NT2/D1 (cell line): ENCODE results near the gene FRMD8.

Source experiments
- YY1 ChIP-seq: IDR thresholded peaks from 2 replicates; pipeline ENCODE4 v1.6.1; 2011; ENCODE audit not compliant: insufficient read length, insufficient read depth
- ZNF274 ChIP-seq: IDR thresholded peaks from 2 replicates; pipeline ENCODE4 v1.6.1; 2011; ENCODE audit warnings: mild to moderate bottlenecking, low read depth, low read length

GRCh38 chr11:65436412-65437032 is 50.1 kb downstream of the FRMD8 start:
- TF ChIP-seq ZNF274 = no peak
- TF ChIP-seq YY1 = no peak
